GM12865 (cell line): ENCODE results near the gene ALOX15B.

Source experiments
- DNase-seq: peaks from one replicate; pipeline ENCODE4 v3.0.0; 2010; ENCODE audit warnings: low read depth
- H3K4me3 ChIP-seq: 2 replicates; pipeline ENCODE4 v1.5.1; 2011; ENCODE audit warnings: mild to moderate bottlenecking, low read depth, low read length, control low read depth
- TF ChIP-seq, protein P1 (sequence below): IDR thresholded peaks from 2 replicates; pipeline ENCODE4 v1.5.1; 2011; ENCODE audit warnings: low read length, control low read depth, low read depth, inconsistent platforms; ENCODE audit not compliant: insufficient read depth; ENCODE audit errors: missing control alignments

Gene ALOX15B

DNA sequence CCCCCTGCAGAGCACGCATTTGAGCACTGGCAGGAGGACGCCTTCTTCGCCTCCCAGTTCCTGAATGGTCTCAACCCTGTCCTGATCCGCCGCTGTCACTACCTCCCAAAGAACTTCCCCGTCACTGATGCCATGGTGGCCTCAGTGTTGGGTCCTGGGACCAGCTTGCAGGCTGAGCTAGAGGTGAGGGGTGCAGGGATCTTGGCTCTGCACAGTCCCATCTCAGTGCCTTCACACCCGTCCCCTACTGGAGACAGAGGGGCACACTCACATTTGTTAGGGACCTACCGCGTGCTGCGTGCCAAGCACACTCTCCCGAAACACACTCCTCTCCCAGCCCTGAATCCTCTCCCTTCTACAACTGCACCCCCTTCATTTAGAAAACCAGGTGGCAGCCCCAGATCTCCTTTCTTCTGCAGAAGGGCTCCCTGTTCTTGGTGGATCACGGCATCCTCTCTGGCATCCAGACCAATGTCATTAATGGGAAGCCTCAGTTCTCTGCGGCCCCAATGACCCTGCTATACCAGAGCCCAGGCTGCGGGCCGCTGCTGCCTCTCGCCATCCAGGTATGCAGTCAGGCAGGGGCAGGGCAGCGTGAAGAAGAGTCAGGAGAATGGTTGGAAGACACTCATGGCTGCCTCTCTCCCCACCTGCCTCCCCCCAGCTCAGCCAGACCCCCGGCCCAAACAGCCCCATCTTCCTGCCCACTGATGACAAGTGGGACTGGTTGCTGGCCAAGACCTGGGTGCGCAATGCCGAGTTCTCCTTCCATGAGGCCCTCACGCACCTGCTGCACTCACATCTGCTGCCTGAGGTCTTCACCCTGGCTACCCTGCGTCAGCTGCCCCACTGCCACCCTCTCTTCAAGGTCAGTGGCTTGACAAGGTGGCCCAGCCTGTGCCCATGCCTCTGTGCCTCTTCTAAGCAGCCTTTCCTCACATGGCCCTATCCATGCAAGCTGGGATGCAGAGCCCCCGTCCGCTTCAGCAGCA is 6.3 kb downstream of the ALOX15B start:
- DNase-seq = no peak
- no peak overlapping the region for H3K4me3 ChIP-seq
- TF ChIP-seq, protein P1, sequence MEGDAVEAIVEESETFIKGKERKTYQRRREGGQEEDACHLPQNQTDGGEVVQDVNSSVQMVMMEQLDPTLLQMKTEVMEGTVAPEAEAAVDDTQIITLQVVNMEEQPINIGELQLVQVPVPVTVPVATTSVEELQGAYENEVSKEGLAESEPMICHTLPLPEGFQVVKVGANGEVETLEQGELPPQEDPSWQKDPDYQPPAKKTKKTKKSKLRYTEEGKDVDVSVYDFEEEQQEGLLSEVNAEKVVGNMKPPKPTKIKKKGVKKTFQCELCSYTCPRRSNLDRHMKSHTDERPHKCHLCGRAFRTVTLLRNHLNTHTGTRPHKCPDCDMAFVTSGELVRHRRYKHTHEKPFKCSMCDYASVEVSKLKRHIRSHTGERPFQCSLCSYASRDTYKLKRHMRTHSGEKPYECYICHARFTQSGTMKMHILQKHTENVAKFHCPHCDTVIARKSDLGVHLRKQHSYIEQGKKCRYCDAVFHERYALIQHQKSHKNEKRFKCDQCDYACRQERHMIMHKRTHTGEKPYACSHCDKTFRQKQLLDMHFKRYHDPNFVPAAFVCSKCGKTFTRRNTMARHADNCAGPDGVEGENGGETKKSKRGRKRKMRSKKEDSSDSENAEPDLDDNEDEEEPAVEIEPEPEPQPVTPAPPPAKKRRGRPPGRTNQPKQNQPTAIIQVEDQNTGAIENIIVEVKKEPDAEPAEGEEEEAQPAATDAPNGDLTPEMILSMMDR = no peak

DNA sequence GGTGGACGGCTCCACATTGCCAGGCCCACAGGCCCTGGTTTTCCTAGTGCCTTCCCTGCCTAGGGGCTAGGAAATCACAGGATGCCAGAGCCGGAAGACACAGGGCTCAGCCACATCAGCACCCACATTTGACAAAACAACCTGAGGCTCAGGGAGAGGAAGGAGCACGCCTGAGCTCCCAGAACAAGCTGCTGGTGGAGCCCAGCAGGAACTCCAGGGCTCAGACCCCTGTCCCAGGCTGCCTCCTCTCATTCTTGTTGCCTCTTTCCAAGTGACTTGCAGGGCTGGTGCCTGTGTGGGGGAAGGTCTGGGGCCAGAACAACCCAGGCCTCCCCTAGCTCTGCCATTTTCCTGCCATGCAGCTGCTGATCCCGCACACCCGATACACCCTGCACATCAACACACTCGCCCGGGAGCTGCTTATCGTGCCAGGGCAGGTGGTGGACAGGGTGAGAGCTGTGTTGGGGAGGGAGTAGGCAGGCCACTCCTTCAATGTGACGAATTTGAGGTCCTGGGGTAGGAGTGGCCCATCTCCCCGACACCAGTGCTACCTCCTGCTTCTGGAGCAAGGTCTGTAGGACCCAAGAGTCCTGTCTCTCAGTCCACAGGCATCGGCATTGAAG is 7.6 kb downstream of the ALOX15B start:
- H3K4me3 ChIP-seq = no peak overlapping the region
- TF ChIP-seq, protein P1 = no peak
- no peak for DNase-seq

DNA sequence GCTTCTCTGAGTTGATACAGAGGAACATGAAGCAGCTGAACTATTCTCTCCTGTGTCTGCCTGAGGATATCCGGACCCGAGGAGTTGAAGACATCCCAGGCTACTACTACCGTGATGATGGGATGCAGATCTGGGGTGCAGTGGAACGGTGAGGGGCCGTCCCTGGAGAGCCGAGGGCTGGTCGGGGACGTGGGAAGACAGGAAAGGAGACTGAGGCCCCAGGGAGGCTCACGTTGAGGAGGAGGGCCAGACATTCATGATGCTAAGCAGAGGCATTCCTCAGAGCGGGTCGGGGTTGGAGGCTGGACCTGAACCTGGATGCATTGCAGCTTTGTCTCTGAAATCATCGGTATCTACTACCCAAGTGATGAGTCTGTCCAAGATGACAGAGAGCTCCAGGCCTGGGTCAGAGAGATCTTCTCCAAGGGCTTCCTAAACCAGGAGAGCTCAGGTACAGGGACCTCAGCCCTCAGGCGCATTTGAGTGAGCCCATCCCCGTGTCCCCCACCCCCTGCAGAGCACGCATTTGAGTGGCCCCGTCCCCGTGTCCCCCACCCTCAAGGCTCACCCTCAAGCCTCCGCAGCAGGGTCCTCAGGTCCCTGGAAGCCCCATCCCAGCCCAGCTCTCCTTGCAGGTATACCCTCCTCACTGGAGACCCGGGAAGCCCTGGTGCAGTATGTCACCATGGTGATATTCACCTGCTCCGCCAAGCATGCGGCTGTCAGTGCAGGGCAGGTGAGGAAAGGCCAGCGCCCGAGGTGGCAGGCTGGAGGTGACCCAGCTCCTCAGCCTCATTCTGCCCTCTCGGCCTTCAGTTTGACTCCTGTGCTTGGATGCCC is 8.3 kb downstream of the ALOX15B start:
- H3K4me3 ChIP-seq = no peak overlapping the region
- TF ChIP-seq, protein P1 = no peak
- no peak for DNase-seq

DNA sequence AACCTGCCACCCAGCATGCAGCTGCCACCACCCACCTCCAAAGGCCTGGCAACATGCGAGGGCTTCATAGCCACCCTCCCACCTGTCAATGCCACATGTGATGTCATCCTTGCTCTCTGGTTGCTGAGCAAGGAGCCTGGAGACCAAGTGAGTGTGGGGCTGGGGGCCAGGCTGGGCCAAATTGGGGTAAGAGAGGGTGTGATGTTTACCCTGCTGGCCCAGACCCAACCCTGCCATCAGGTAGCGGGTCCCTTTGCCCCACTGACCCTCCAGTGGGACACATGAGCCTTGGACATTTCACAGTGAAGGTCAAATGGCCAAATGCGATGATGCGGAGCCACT is 8.9 kb downstream of the ALOX15B start:
- TF ChIP-seq, protein P1 = no peak
- no peak overlapping the region for H3K4me3 ChIP-seq
- DNase-seq = no peak

DNA sequence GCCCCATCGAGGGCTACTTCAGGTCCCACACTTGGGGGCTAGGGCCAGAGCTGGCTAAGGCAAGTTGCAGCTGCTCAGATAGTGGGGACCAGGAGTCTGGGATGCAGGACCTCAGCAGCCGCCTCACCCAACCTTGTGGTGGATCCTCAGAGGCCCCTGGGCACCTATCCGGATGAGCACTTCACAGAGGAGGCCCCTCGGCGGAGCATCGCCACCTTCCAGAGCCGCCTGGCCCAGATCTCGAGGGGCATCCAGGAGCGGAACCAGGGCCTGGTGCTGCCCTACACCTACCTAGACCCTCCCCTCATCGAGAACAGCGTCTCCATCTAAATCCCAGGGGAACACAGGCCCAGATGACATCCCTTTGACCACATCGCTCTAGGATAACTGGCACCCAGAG is 9.4 kb downstream of the ALOX15B start:
- TF ChIP-seq, protein P1 = no peak

DNA sequence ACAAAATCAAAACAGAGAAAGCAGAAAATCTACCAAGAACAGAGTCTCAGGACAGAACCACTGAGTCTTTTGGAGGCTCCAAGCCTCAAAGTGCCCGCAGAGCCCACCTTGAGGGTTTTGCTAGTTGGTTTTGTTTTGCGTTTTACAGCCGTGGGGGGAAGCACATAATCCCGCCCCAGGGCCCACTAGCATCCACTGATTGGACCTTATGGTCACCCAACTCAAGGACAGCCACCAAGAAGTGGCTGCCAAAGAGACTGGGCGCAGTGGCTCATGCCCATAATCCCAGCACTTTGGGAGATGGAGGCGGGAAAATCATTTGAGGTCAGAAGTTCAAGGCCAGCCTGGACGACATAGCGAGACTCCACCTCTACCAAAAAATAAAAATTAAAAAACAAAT is 9.9 kb downstream of the ALOX15B start:
- no peak for DNase-seq
- TF ChIP-seq, protein P1 = no peak
- no peak overlapping the region for H3K4me3 ChIP-seq

More for the DNA sequence above, 9.4 kb downstream of the ALOX15B start:
- DNase-seq = no peak
- no peak overlapping the region for H3K4me3 ChIP-seq
